PFSK-1 (cell line): ENCODE measurements around the gene MGLL.

Source experiments
- POLR2AphosphoS5 ChIP-seq: IDR thresholded peaks from 2 replicates; pipeline ENCODE4 v1.6.1; 2012; ENCODE audit warnings: low read depth, mild to moderate bottlenecking, control low read depth, low read length, moderate library complexity
- SIN3A ChIP-seq: IDR thresholded peaks from 2 replicates; pipeline ENCODE4 v1.6.1; 2012; ENCODE audit warnings: mild to moderate bottlenecking, low read length, moderate library complexity, borderline replicate concordance; ENCODE audit not compliant: insufficient read depth
- TAF1 ChIP-seq: IDR thresholded peaks from 2 replicates; pipeline ENCODE4 v1.6.1; 2012; ENCODE audit warnings: low read length, control low read depth, borderline replicate concordance; ENCODE audit not compliant: insufficient read depth
- TF ChIP-seq, protein P1 (sequence below), 2 experiments: IDR thresholded peaks; 2 replicates each; pipeline versions ENCODE4 v1.6.1 to v1.8.0; 2011 to 2012; ENCODE audit warnings: low read depth in 2 of 2, low read length in 2 of 2, control low read depth in 1 of 2, inconsistent platforms in 1 of 2, mild to moderate bottlenecking in 1 of 2, moderate library complexity in 1 of 2; ENCODE audit not compliant: insufficient read depth in 1 of 2

DNA sequence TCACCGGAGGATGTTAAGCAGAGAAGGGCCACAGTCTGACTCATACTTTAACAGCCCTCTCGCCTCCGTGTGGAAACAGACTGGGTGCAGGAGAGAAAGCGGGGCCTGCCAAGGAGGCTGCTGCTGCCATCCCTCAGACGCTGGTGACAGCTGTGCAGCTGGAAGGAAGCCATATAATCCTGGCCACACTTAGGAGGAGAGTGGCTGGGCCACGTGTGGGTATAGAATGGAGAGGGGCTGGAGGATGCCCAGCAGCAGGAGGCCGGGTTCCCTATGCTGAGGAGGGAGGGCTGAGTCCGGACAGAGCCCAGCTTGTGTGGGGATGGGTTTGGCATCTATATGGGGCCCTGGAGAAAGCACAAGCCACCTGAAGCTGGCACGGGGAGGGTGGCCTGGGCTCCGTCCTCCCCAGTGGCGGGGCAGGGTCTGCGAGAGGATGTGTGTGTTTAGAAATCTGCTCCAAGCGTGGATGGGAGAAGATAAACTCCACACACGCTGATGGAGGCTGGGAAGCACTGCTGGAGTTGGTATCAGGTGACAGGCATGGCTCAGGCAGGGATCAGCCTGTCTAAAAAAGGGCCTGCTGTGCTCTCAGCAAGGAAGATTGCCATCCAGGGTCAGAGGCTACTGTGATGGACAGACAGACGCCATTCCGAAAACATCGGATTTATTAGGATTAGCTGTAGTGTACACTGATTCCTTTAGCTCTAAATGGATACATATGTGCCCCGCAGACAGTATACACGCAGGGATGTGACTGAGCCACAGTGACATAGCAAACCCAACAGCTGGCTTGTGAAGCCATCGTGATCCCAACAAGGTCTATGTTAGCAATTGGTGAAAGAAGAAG is 133.7 kb downstream of the MGLL start:
- TF ChIP-seq, protein P1, sequence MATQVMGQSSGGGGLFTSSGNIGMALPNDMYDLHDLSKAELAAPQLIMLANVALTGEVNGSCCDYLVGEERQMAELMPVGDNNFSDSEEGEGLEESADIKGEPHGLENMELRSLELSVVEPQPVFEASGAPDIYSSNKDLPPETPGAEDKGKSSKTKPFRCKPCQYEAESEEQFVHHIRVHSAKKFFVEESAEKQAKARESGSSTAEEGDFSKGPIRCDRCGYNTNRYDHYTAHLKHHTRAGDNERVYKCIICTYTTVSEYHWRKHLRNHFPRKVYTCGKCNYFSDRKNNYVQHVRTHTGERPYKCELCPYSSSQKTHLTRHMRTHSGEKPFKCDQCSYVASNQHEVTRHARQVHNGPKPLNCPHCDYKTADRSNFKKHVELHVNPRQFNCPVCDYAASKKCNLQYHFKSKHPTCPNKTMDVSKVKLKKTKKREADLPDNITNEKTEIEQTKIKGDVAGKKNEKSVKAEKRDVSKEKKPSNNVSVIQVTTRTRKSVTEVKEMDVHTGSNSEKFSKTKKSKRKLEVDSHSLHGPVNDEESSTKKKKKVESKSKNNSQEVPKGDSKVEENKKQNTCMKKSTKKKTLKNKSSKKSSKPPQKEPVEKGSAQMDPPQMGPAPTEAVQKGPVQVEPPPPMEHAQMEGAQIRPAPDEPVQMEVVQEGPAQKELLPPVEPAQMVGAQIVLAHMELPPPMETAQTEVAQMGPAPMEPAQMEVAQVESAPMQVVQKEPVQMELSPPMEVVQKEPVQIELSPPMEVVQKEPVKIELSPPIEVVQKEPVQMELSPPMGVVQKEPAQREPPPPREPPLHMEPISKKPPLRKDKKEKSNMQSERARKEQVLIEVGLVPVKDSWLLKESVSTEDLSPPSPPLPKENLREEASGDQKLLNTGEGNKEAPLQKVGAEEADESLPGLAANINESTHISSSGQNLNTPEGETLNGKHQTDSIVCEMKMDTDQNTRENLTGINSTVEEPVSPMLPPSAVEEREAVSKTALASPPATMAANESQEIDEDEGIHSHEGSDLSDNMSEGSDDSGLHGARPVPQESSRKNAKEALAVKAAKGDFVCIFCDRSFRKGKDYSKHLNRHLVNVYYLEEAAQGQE (IDR thresholded peaks at IDR 0.05; ENCODE audit: insufficient read depth in 1 of 2, low read depth in 2 of 2, low read length in 2 of 2) = no peak
- TF ChIP-seq POLR2AphosphoS5 (no peak), TAF1 (no peak), SIN3A (no peak)
